ENCODE measurements around the gene SART3.

DNA sequence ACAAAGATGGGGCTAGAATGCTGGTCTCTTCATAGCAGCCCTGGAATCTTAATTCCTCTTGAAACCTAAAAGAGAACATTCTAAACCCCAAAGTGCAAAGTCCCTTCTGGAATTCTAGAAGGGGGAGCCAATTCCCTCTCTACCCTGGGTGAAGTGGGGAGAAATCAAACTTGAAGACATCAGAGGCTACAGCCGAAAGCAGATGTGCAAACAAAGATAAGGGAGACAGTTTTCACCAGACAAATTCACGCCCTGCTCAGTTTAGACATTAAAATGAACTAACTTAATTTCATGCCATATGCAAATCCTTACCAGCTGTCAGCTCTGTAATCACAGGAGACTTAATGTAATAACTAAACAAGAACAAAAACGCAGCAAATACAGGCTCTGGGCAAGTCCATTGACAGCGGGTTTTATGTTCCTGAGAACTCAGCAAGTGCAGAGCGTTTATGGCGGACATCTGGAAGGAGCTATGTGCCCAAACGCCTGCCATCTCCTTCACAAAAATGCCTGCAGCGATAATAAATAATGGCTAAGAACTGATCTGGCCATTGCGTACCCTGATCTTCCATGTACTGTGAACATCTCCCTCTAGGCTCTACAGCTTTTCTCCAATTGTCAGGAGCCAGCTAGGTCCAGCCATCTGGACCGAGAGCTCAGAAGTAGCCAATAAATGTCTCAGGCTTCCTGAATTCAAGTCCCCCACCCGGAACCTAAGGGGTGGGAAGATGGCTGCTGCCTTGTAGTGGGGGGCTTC is 65.0 kb downstream of the SART3 start:
- TF ChIP-seq POLR2A (IDR thresholded peaks at IDR 0.05; ENCODE audit: low read length) (no peak), GATA1 (IDR thresholded peaks at IDR 0.05; ENCODE audit: low read depth, low read length) (no peak)

All from erythroblast (primary cell).